DMS53 (cell line): ENCODE measurements around the gene TCOF1.
"Not testable (repeated sequence)": the region's sequence is repeated elsewhere in the genome, so short reads cannot be mapped to it uniquely, and the experiment has no call there.

Source experiments
- DNase-seq: peaks from one replicate; lab custom pipeline; 2025; lab: John Stamatoyannopoulos, UW

Gene TCOF1

DNA sequence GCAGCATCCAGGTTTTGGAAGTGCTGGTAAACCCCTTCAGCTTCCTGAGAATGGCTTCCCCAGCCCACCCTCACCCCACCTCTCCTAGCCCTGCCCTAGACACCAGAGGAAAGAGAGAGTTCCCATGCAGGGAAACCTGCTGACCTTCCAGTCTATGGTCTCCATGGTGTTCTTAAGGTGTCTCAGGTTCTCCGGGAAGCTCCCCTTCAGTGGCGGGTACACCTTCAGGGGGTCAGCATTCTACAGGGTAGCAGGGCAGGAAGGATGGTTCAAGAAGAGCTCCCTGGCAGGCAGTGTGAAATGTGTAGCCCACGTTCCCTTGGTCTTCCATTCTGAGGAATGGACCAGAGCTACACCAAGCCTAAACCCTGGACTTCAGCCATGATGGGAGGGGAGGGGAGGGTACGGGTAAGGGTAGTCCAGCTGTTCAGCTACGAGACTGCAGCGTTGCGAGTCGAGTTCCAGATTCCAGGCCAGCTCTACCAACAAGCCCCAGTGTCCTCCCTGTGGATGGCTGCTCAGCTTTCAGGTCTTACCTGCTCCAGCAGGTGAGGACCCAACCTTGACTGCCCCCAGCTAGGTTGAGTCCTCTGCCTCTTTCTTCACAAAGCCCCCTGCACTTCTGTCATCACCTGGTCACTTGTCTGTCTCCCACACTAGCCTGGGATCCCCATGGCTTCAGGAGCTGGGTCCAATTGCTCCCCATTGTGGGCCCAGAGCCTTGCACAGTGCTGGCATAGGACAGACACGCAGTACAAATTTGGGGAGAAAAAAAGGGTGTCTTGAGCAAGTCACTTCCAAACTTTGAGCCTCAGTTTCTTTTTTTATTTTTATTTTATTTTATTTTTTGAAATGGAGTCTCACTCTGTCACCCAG is 47.7 kb downstream of the TCOF1 start:
- no peak for DNase-seq

DNA sequence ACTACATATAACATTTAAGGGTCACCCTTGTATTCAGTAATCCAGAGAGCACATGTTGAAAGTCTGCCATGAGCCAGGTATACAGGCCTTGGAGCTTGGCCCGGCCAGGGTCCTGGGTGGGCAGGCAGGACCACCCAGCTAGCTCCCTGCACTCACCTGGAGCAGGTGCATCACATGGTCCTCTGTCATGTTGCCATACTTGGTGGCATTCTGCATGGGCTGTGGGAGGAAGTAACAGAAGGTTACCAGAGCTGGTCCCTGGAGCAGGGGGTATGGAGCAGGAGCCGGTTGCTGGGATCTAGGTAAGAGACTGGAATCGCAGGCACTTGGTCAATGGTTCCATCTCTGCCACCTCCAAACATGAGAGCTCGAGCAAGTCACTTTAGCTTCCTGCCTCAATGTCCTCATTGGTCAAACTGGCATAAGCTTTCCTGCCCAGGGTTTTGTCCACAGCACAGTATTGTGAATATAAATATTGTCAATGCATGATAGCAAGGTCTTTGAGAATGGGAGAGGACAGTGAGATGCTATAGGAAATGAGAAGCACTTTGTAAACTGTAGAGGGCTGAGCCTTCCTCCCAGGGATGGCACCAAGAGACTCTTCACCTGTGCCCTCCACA is 48.7 kb downstream of the TCOF1 start:
- DNase-seq = no peak

DNA sequence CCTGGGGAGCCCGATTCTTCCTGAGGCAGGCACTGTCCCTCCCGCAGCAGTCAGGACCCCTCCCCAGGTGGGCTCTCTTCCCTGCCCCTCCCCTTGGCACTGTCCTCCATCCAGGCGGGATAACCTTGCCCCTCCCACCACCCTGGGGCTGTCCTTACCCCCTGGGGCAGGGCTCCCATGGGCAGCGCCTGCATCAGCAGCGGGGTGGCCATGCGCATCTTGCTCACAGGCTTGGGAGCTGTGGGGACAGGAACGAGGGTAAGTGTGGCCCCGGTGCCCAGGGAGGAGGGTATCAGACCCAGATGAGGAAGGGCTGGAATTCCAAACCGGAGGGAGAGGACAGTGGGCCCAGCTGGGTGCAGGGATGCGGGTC is 49.2 kb downstream of the TCOF1 start:
- DNase-seq = no peak

DNA sequence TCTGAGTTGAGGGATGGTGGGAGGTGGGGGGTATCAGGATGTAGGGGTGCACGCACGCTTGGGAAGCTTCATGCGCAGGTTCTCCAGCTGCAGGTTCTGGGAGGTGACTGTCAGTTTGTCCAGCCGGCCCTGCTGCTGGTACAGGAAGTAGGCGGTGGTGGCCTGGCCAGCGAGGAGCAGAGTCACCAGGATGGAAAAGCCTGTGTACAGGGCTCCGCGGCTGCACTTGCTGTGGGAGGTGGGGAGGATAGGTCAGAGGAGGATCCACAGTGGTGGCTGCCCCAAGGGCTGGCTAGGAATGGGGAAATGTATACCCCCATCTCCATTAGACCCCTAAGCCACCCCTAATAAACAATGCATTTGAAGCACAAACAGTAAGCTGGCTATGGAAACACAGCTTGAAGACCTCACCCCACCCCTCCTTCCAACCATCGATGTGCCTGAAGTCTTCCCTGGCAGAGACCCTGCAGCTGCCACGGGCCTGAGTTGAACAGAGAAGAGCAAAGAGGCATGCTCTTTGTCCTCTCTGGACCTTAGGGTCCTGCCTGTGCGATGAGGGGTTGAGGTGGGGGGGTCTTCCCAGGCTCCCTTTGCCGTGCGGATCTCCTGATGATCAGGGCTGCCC is 49.7 kb downstream of the TCOF1 start:
- peak; percentile 21 for DNase-seq

DNA sequence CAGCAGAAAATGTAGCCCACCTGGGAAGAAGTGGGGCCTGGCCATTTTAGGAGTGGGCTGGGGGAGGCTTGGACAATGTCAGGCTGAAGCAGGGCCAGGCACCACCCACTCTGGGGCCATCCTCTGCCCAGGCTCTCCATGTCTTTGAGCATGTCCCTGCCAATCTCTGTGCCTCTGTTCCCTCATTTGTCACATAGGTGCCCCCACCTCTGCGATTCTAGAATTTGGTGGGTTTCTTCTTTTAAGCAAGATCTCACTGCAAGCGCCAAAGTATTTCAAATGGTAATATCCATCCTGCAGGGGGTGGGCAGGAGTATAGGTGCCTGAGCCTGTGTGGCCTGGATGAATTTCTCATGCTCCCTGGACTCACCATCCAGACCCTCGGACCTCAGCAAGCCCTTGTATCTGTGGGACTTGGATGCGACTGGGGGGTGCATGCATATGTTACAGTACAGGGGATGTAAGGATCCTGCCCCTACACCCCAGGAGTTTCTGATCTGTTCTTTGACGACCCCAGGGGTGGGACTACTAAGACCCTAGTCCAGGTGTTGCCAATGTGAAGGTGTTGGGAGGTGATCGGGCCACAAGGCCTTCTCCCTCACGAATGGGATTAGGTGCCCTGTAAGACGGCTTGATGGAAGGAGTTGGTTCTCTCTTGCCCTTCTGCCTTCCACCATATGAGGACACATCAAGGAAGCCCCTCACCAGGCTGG is 50.9 kb downstream of the TCOF1 start:
- DNase-seq = no peak

DNA sequence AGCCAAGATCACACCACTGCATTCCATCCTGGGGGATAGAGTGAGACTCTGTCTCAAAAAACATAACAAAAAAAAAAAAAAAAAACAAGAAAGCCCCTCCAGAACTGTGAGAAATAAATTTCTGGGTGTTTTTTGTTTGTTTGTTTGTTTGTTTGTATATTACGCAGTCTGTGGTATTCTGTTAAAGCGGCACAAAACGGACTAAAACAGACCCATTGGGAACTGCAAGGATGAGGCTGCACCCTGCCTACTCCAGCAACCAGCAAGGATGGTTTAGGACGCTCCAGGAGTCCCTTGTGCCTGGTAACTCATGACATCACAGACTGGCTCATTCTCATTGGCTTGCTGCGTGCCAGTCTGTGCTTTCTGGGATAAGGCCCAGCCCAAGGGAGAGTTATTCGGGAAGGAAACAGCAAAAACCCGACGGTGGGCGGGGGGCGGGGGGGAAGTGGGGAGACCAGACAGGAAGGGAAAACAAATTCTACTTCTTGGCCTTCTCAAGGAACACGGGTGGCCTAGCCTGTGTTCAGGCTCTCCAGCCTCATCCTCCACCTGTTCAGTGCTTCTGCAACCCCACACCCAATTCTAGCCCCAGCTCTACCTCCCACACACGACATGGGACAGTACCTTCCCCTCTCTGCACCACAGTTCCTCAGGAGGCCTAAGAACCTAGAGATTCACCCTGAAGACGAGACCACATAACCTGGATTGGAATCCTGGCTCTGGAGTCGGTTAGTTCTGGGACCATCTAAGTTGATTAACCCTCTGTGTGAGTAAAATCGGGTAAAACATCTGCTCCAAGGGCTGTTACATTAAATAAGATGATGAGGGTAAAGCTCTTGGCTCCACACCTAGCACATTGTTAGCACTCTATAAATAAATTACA is 52.4 kb downstream of the TCOF1 start:
- peak; percentile 95 for DNase-seq

DNA sequence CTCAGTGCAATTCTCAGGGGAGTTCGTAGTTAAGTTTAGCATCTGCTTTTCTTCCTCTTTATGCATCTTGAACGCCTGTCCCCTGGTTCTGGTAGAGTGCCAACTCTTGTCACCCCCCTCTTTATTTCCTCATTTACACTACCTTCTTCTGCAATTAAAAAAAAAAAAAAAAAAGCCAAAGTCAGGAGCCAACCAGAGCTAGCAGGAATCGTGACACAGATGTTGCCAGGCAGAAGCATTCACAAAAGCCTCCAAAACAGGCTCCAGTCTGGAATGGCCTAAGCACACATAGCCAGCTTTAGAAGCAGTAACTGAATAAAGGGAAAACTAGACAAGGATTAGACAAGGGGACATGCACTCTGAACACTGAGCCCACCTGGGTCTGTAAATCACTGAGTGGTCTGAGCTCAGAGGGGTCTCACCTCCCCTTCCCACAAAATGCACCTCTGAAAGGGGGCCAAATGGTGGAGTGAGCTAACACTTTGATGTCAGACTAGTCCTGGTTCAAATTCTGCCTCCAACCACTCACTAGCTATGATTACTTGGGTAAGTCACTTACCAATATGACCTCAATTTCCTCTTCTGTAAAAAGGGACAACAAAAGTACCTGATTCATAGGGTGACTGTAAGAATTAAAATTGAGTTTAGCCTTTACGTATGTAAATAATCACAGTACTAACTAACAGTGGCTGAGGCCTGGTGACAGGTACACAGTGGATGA is 53.2 kb downstream of the TCOF1 start:
- DNase-seq = peak; percentile 93

DNA sequence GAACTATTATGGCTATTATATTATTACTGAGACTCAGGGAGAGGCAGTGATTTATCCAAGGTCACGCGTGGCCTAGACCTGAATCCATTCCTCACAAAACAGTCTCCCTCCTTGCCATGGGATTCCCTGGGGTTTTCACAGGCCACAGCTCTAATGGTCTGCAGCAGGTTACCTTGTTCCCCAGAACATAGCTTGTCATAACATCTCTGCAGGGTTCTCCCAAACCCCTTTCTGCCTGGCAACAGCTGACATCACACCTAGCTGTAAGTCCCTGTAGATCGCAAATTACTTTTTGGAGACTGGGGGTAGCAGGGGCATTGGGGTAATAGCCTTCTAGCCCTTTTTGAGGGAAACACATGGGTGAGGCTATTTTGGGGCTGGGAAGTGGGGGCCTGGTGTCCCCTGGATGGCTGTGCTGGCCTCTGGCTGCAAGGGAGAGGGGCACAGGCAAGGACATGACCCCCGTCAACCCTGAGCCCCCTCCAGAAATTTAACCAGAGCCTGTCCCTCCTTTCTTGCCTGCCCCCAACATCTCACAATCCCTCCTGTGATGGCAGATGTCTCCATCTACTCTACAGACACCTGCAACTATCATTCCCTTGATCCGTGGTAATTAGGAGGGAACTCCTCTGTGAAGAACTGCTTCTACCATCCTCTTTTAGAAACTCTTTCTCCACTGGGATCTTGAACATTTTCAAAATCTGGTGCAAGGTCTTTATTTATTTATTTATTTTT is 53.9 kb downstream of the TCOF1 start:
- peak; percentile 49 for DNase-seq

DNA sequence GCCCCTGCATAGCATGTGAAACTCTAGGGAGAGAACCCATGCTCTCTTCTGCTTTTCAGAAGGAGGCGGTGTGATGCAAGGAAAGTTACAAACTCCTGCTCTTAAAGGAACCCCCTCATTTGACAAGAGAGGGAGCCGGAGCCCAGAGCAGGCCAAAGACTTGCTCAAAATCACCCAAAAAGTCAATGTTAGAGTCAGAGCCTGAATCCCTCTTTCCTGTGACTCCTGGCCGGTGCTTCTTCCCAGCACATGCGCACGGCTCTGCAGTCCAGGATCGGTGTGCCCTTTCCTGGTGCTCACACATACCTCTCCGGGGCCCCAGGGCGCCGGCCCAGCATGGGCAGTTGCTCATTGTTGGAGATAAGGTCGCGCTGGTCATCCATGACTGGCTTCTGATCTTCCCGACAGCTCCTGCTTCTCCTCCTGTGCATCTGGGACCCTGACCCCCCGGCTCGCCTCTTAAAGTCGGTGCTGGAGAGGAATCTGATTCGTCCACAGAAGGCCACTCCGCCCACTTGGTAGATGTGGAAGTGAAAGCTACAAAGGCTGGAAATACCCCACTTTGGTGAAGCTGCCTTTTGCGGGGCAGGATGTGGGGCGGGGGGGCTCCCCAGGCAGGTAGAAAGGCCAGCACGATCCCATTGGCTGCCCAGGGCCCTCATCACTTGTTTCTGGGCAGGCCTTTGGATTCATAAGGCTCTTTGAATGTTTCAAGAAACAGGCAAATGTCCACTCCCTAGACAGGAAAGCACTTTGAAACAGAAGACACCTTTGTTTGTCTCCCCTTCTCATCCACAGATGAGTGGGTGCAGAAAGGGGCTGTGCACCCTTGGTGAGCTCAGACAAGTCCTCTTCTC is 55.0 kb downstream of the TCOF1 start, which contains the start of gene CD74:
Gene CD74 (minus strand): TSS at position 592 of the 857 bp plus-strand sequence. CDS start 161 bp downstream, at position 431.
- peak; percentile 85 for DNase-seq

DNA sequence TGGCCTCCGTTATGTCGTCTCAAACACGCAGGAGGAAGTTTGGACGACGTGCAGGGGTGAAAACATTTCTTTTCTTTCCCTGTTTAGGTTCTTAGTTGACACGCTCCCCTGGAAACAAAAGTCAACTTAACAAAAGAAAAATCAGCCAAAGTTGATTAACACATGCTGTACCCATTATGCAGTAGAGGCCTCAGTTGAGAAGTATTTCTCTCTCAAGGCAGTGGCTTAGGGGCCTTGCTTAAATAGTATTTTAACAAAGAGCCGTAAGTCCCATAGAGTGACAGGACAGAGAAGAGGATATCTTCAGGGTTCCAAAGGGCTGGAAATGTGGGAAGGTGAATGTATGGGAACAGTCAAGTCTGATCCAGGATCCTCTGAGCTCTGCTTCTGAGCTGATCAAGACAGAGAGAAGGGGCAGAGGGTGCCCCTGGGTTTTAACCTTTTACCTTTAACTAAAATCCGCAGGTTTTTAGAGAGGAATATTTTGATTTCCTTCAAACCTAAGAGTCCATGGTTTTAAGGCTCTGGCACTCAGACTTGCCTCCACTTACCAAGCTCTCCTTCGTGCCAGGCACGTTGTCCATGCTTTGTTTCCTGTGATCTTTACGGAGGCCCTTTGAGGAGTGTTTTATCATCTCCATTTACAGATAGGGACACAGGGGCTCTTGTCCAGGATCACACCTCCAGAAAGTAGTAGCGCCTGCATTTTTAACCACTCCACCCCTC is 55.8 kb downstream of the TCOF1 start:
- no peak for DNase-seq

DNA sequence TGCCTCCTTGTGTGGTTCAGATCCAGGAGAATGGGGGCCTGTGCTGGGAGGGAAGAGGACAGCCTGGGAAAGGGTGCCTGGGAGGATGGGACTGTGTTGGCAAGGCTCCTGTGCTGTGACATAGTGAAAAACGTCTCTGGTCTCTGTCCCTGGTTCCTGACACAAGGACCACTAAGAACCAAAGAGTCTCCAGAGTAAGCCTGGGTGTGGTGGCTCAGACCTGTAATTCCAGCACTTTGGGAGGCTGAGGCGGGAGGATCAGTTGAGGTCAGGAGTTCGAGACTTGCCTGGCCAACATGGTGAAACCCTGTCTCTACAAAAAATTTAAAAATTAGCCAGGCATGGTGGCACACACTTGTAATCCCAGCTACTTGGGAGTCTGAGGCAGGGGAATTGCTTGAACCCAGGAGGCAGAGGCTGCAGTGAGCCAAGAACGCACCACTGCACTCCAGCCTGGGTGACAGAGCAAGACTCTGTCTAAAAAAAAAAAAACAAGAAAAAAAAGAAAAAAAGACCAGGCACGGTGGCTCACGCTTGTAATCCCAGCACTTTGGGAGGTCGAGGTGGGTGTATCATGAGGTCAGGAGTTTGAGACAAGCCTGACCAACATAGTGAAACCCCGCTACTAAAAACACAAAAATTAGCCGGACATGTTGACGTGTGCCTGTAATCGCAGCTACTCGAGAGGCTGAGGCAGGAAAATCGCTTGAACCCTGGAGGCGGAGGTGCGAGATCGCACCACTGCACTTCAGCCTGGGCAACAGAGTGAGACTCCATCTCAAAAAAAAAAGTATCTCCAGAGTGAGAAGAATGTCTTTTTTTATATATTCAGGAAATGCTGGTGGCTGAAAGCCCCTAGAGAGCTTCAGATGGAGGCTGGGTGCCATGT is 56.6 kb downstream of the TCOF1 start:
- DNase-seq = not testable (repeated sequence)

DNA sequence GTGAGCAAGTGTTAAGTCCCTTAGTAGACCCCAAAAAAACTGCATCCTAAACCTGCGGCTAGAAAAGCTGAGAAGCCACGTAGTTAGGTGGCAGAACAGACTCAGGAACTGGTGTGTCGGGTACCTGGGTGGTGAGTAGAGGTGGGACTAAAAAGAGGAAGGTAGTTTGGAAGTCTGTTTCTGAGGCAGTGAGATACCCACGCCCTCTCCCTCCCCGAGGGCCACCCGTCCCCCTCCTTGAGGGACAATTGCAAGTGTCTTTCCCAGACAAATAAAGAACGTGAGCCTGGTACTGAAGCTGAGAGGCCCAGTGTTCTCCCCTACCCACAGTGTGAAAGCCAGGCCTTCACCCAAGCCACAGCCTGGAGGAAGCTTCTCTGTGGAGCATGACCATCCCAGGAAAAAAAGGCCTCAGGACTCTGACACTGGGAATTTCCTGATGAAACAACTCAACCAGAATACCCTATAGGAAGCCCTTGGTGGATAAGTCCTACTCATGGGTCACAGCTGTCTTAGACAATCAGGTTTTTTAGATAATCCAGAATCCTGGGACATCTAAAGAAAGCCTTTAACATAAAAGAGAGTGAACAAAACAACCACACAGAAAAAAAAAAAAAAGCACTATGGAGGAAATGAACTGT is 62.3 kb downstream of the TCOF1 start:
- no peak for DNase-seq

DNA sequence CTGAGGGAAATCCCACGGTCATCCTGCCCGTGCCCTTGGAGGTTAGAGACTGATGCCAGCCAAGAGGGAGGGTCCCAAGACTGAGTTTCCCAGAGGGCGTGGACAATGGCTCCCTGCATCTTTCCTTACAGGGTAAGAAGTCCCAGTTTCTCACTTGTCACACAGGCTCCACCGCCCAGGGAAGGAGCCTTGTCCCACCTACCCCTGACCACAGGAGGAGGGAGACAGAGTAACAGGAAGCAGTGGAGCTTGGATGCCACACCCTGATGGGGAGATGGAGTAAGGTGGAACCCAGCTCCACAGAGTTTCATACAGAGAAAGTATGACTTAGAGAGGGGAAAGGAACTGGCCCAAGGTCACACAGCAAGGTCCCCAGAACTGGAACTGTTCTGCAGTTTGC is 64.6 kb downstream of the TCOF1 start:
- DNase-seq = no peak

DNA sequence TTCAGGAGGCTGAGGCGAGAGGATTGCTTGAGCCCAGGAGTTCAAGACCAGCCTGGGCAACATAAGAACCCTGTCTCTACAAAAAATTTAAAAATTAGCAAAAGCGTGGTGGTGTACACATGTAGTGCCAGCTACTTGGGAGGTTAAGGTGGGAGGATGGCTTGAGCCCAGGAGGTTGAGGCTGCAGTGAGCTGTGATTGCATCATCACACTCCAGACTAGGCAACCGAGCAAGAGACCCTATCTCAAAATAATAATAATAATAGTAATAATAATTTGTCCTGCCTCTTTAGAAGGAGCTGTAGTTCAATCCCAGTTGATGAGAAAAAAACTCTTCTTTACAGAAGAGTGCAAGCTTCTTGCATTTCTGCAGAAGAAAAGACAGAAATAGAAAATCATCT is 65.3 kb downstream of the TCOF1 start:
- DNase-seq = no peak

DNA sequence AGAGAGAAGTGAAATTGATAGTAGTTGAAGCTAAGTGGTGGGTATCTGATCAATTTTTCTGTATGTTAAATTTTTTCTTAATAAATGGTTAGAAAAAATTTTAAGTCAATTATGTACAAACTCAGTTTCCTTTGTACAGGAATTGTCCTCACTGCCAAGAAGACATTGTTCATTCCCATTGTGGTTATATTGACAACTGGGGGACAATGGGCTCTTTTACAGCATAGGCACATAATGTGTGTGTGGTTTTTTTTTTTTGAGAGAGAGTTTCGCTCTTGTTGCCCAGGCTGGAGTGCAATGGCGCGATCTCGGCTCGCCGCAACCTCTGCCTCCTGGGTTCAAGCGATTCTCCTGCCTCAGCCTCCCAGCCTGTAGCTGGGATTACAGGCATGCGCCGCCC is 68.7 kb downstream of the TCOF1 start:
- not testable (repeated sequence) for DNase-seq

DNA sequence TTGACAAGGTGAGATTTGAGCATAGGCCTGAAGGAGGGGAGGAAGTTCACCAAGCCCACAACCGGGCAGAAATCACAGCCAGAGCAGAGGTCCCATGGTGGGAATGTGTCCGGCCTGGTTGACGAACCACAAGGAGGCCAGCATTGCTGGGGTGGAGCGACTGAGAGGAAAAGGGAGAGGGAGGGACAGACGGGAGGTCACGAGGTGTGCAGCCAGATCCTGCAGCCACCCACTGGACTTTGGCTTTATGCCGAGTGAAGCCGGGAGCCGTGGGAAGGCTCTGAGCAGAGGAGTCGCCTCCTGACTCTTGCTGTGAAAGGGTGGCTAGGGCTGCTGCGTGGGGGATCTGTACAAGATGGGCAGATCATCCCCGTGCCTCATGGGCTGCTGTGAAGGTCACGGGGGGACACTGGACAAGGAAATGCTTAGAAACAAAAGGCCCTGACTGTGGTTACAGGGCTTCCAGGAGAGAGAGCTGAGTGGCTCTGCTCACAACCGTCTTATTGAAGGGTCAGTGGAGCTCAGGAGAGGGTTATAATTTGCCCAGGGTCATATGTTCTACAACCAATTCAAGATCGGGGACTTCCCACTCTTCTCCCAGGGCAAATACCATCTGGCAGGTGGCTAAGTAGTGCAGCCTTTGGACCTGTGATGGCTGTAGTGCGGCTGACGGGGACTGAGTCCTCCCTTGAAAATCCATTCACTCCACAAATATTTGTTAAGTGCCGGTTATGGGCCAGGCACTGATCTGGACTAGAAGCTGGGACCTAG is 70.8 kb downstream of the TCOF1 start:
- DNase-seq = peak; percentile 81
